Measurements from ENCODE around the gene MAF.

GRCh38 chr16:79603055-79603454 lies 2.5 kb upstream of the MAF start:
- TF ChIP-seq, protein P1, sequence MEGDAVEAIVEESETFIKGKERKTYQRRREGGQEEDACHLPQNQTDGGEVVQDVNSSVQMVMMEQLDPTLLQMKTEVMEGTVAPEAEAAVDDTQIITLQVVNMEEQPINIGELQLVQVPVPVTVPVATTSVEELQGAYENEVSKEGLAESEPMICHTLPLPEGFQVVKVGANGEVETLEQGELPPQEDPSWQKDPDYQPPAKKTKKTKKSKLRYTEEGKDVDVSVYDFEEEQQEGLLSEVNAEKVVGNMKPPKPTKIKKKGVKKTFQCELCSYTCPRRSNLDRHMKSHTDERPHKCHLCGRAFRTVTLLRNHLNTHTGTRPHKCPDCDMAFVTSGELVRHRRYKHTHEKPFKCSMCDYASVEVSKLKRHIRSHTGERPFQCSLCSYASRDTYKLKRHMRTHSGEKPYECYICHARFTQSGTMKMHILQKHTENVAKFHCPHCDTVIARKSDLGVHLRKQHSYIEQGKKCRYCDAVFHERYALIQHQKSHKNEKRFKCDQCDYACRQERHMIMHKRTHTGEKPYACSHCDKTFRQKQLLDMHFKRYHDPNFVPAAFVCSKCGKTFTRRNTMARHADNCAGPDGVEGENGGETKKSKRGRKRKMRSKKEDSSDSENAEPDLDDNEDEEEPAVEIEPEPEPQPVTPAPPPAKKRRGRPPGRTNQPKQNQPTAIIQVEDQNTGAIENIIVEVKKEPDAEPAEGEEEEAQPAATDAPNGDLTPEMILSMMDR (IDR thresholded peaks at IDR 0.05; ENCODE audit: poor library complexity, severe bottlenecking), result no peak
- TF ChIP-seq SMC3 (conservative IDR thresholded peaks at IDR 0.05; ENCODE audit: poor library complexity) (no peak), EP300 (conservative IDR thresholded peaks at IDR 0.05; ENCODE audit: poor library complexity, severe bottlenecking) (no peak), RAD21 (conservative IDR thresholded peaks at IDR 0.05) (no peak), EZH2 (IDR thresholded peaks at IDR 0.05; ENCODE audit: borderline replicate concordance, insufficient read depth, low read length, poor library complexity, severe bottlenecking) (no peak), POLR2AphosphoS5 (IDR thresholded peaks at IDR 0.05) (no peak), REST (IDR thresholded peaks at IDR 0.05; ENCODE audit: borderline replicate concordance) (no peak)
